Lung (tissue), 12 donors: ENCODE data around the gene IL3. TPM values are rescaled to one million over a fixed set of nuclear protein-coding genes. Genes with fewer than 3 reads are reported as not detected.

Experiments
- ATAC-seq: fragments of 200-7000 bp; cut with Tn5 transposase; one replicate; pipeline ENCODE4 v1.9.1; 2020; ENCODE audit warnings: moderate number of reproducible peaks; ENCODE audit not compliant: insufficient read depth, low FRiP score
- DNase-seq, 3 donors: peaks; one replicate each; pipeline ENCODE4 v3.0.0-alpha.2; 2013 to 2017
- H3K27ac ChIP-seq, 2 donors: one replicate each; pipeline ENCODE4 v1.5.1; 2013; ENCODE audit warnings: mild to moderate bottlenecking in 2 of 2, moderate library complexity in 2 of 2, control low read depth in 1 of 2, inconsistent platforms in 1 of 2, low read depth in 1 of 2, low read length in 1 of 2
- H3K27me3 ChIP-seq, 3 donors: one replicate each; pipeline ENCODE4 v1.5.1; 2013; ENCODE audit warnings: low read length in 2 of 3; ENCODE audit not compliant: control insufficient read depth in 3 of 3, insufficient read depth in 3 of 3
- H3K36me3 ChIP-seq, 4 donors: one replicate each; pipeline ENCODE4 v1.5.1; 2013; ENCODE audit warnings: low read length in 4 of 4, mild to moderate bottlenecking in 1 of 4, moderate library complexity in 1 of 4; ENCODE audit not compliant: control insufficient read depth in 4 of 4, insufficient read depth in 4 of 4
- H3K4me1 ChIP-seq, 5 donors: one replicate each; pipeline ENCODE4 v1.5.1; 2013; ENCODE audit warnings: low read length in 5 of 5, mild to moderate bottlenecking in 2 of 5, moderate library complexity in 1 of 5; ENCODE audit not compliant: control insufficient read depth in 5 of 5, insufficient read depth in 5 of 5
- H3K4me3 ChIP-seq: one replicate; pipeline ENCODE4 v1.5.1; 2013; ENCODE audit warnings: mild to moderate bottlenecking, control low read depth, moderate library complexity
- H3K9ac ChIP-seq, 2 donors: one replicate each; pipeline ENCODE4 v1.5.1; 2013; ENCODE audit warnings: low read length in 2 of 2, control low read depth in 1 of 2; ENCODE audit not compliant: insufficient read depth in 1 of 2
- H3K9me3 ChIP-seq, 4 donors: one replicate each; pipeline ENCODE4 v1.5.1; 2013; ENCODE audit warnings: low read length in 3 of 4, mild to moderate bottlenecking in 1 of 4, moderate library complexity in 1 of 4; ENCODE audit not compliant: control insufficient read depth in 4 of 4, insufficient read depth in 3 of 4
- CTCF ChIP-seq: IDR thresholded peaks from 2 replicates; pipeline ENCODE4 v1.5.1; 2012; ENCODE audit warnings: mild to moderate bottlenecking; ENCODE audit errors: control extremely low read depth, extremely low read depth
- WGBS, 2 donors: extraction: QIAGEN DNeasy Blood & Tissue Kit; methylation state at CpG; one replicate each; pipeline ENCODE4 v1.1.7; 2013; 5-methylcytosine and 5-hydroxymethylcytosine counted together
- polyA plus RNA-seq, 2 donors: library from polyadenylated mRNA; stranded (reverse); fragments of 200-250 nt; gene quantifications; one replicate each; pipeline ENCODE4 v1.2.1, GENCODE V29; 2013
- total RNA-seq, 2 donors: library from RNA; depleted of rRNA in 1 of 2; stranded (reverse); fragments of >200 nt in 1 of 2; gene quantifications; one replicate each; pipeline ENCODE4 v1.2.1, GENCODE V29; 2014 to 2021
- donor health status: control.
- donor health status: control.
- donor health status: Bipolar disorder and iron deficiency.
- donor health status: healthy.
- donor health status: DM: yes; HTN: yes; CAD: no.

IL3 gene
- total and polyA plus RNA-seq, 4 donors = not detected

- WGBS, 2 donors = 91 to 96% methylated on average over 3 of the region's 3 CpGs
- Histone ChIP-seq H3K4me3 (no peak overlapping the region), H3K9ac (no peak overlapping the region), H3K27ac (no peak overlapping the region), H3K36me3 (no peaks in the 10 kb centered on the region), H3K27me3 (peaks cover 0 to 16% (median 7%) of the 10 kb centered on the region in 3 donors), H3K4me1 (peaks cover 0 to 3% (median 0%) of the 10 kb centered on the region in 5 donors), H3K9me3 (no peaks in the 10 kb centered on the region)
- no peak for TF ChIP-seq CTCF
- ATAC-seq (no peak), DNase-seq (no peak)
Observed at GRCh38 chr5:132016721-132017250, 43.7 kb upstream of the IL3 start.

GRCh38 chr5:132017316-132017715 is 43.1 kb upstream of the IL3 start:
- no peak overlapping the region for H3K27ac ChIP-seq
- peaks cover 0 to 10% (median 4%) of the 10 kb centered on the region in 3 donors for H3K27me3 ChIP-seq
- no peak for TF ChIP-seq CTCF
- WGBS, 2 donors = 25 to 29% methylated on average over 4 of the region's 4 CpGs
- no peak overlapping the region for H3K4me3 ChIP-seq
- H3K9ac ChIP-seq = no peak overlapping the region
- no peaks in the 10 kb centered on the region for H3K36me3 ChIP-seq
- peaks cover 0 to 3% (median 0%) of the 10 kb centered on the region in 5 donors for H3K4me1 ChIP-seq
- ATAC-seq = no peak
- no peaks in the 10 kb centered on the region for H3K9me3 ChIP-seq
- no peak for DNase-seq

- Histone ChIP-seq H3K27me3 (peaks cover 0 to 9% (median 2%) of the 10 kb centered on the region in 3 donors), H3K4me3 (no peak overlapping the region), H3K9me3 (no peaks in the 10 kb centered on the region), H3K27ac (no peak overlapping the region), H3K4me1 (peaks cover 0 to 3% (median 0%) of the 10 kb centered on the region in 5 donors), H3K9ac (no peak overlapping the region), H3K36me3 (no peaks in the 10 kb centered on the region)
- no peak for DNase-seq
- ATAC-seq = no peak
- no peak for TF ChIP-seq CTCF
- 23 to 38% methylated on average over 10 of the region's 10 CpGs for WGBS, 2 donors
Observed at GRCh38 chr5:132017738-132018625, 42.5 kb upstream of the IL3 start.
